H1 (cell line): ENCODE measurements around the gene AOAH. TPM values are rescaled to one million over a fixed set of nuclear protein-coding genes. Genes with fewer than 3 reads are reported as not detected.

Source experiments
- CTCF ChIA-PET: fragments of 300-600 bp; sonication (Branson Sonifier 250); formaldehyde crosslinking; loops from one replicate; lab custom pipeline; 2021; ENCODE audit not compliant: partially characterized antibody; lab: Charles Lee
- POLR2A ChIA-PET: fragments of 300-600 bp; sonication (Branson Sonifier 250); formaldehyde crosslinking; loops from one replicate; lab custom pipeline; 2021; ENCODE audit warnings: inconsistent platforms; ENCODE audit not compliant: partially characterized antibody; lab: Charles Lee
- DNase-seq, 2 experiments: peaks; one replicate each; pipeline versions ENCODE4 v3.0.0 to v3.0.0-alpha.2; 2010 to 2022; ENCODE audit warnings: low spot score in 2 of 2, low read depth in 1 of 2, mixed read lengths in 1 of 2
- FAIRE-seq: peaks from 2 replicates; lab custom pipeline; 2011; peaks lifted over from hg19 to GRCh38; lab: Jason Lieb, UNC
- H2AFZ ChIP-seq: 2 replicates; pipeline ENCODE4 v1.8.1; 2012; ENCODE audit warnings: low read length, inconsistent platforms
- H2AK5ac ChIP-seq: 2 replicates; pipeline ENCODE4 v1.6.1; 2013; ENCODE audit warnings: low read depth, low read length
- H2BK120ac ChIP-seq: replicated peaks from 2 replicates; pipeline ENCODE3; 2013; ENCODE audit warnings: low read depth, low read length, inconsistent platforms
- H2BK12ac ChIP-seq: 2 replicates; pipeline ENCODE4 v1.6.1; 2013; ENCODE audit warnings: low read depth, low read length
- H2BK15ac ChIP-seq: 2 replicates; pipeline ENCODE4 v1.6.1; 2013; ENCODE audit warnings: low read length
- H2BK20ac ChIP-seq: 2 replicates; pipeline ENCODE4 v1.6.1; 2013; ENCODE audit warnings: low read length
- H2BK5ac ChIP-seq: 2 replicates; pipeline ENCODE4 v1.6.1; 2013; ENCODE audit warnings: low read depth, low read length
- H3K14ac ChIP-seq: 2 replicates; pipeline ENCODE4 v1.6.1; 2013; ENCODE audit warnings: inconsistent platforms; ENCODE audit not compliant: insufficient read length
- H3K18ac ChIP-seq: 2 replicates; pipeline ENCODE4 v1.6.1; 2013; ENCODE audit warnings: low read length; ENCODE audit errors: extremely low read depth
- H3K23ac ChIP-seq: 2 replicates; pipeline ENCODE4 v1.6.1; 2013; ENCODE audit warnings: inconsistent platforms; ENCODE audit not compliant: insufficient read length
- H3K23me2 ChIP-seq: 2 replicates; pipeline ENCODE4 v1.6.1; 2013; ENCODE audit warnings: low read depth, low read length
- H3K27ac ChIP-seq: 2 replicates; pipeline ENCODE4 v1.6.1; 2011; ENCODE audit warnings: low read depth, low read length, inconsistent platforms
- H3K27me3 ChIP-seq, 4 experiments: replicated peaks in 1 of 4; 1 replicate in 1 of 4; 2 replicates in 3 of 4; pipeline versions ENCODE4 v1.6.1 to v1.8.1; 2011 to 2013; ENCODE audit warnings: low read length in 3 of 4, mild to moderate bottlenecking in 3 of 4, inconsistent platforms in 2 of 4, mixed read lengths in 2 of 4, moderate library complexity in 1 of 4; ENCODE audit not compliant: control insufficient read depth in 3 of 4, insufficient read depth in 3 of 4; ENCODE audit errors: extremely low read depth in 1 of 4
- H3K36me3 ChIP-seq, 4 experiments: 2 replicates each; pipeline versions ENCODE4 v1.6.1 to v1.8.1; 2011 to 2013; ENCODE audit warnings: mild to moderate bottlenecking in 4 of 4, low read length in 3 of 4, moderate library complexity in 2 of 4, control low read depth in 1 of 4, inconsistent platforms in 1 of 4; ENCODE audit not compliant: insufficient read depth in 4 of 4, control insufficient read depth in 2 of 4
- H3K4ac ChIP-seq: replicated peaks from 2 replicates; pipeline ENCODE3; 2013; ENCODE audit warnings: low read length, low read depth, mixed read lengths, inconsistent platforms; ENCODE audit not compliant: insufficient read length
- H3K4me1 ChIP-seq, 4 experiments: replicated peaks in 1 of 4; 1 replicate in 1 of 4; 2 replicates in 3 of 4; pipeline versions ENCODE4 v1.6.1 to v1.8.1; 2011 to 2013; ENCODE audit warnings: low read length in 3 of 4, inconsistent platforms in 2 of 4, mixed read lengths in 1 of 4; ENCODE audit not compliant: insufficient read depth in 4 of 4, control insufficient read depth in 3 of 4
- H3K4me2 ChIP-seq, 2 experiments: 2 replicates each; pipeline versions ENCODE4 v1.6.1 to v1.8.1; 2011 to 2013; ENCODE audit warnings: low read depth in 2 of 2, low read length in 2 of 2, control low read depth in 1 of 2, inconsistent platforms in 1 of 2, mild to moderate bottlenecking in 1 of 2; ENCODE audit not compliant: insufficient read depth in 1 of 2
- H3K4me3 ChIP-seq, 4 experiments: fragments of 200-600, 300-600 bp in 1 of 4; sonication (generic), shearing (Covaris generic), sonication (Bioruptor Twin) in 1 of 4; 2 replicates each; pipeline versions ENCODE4 v1.5.1 to v1.8.1; 2011 to 2016; ENCODE audit warnings: low read length in 4 of 4, low read depth in 3 of 4, control low read depth in 2 of 4, inconsistent platforms in 2 of 4, mild to moderate bottlenecking in 2 of 4, mixed read lengths in 1 of 4, moderate library complexity in 1 of 4; ENCODE audit not compliant: insufficient read depth in 2 of 4; ENCODE audit errors: extremely low read depth in 1 of 4
- H3K56ac ChIP-seq: replicated peaks from 2 replicates; pipeline ENCODE3; 2013; ENCODE audit warnings: low read depth, mild to moderate bottlenecking, mixed read lengths, low read length, inconsistent platforms; ENCODE audit not compliant: insufficient read length
- H3K79me1 ChIP-seq: 2 replicates; pipeline ENCODE4 v1.6.1; 2013; ENCODE audit warnings: low read depth, low read length, control low read depth
- H3K79me2 ChIP-seq, 2 experiments: 2 replicates each; pipeline versions ENCODE4 v1.6.1 to v1.8.1; 2012 to 2013; ENCODE audit warnings: low read length in 2 of 2, mild to moderate bottlenecking in 2 of 2, inconsistent platforms in 1 of 2; ENCODE audit not compliant: insufficient read depth in 2 of 2, control insufficient read depth in 1 of 2
- H3K9ac ChIP-seq, 4 experiments: replicated peaks in 1 of 4; 1 replicate in 1 of 4; 2 replicates in 3 of 4; pipeline versions ENCODE4 v1.6.1 to v1.8.1; 2011 to 2013; ENCODE audit warnings: low read depth in 3 of 4, low read length in 3 of 4, control low read depth in 2 of 4, mild to moderate bottlenecking in 2 of 4, moderate library complexity in 2 of 4, inconsistent platforms in 1 of 4; ENCODE audit errors: extremely low read depth in 1 of 4
- H3K9me3 ChIP-seq, 2 experiments: 2 replicates each; pipeline versions ENCODE4 v1.6.1 to v1.8.1; 2012 to 2013; ENCODE audit warnings: mild to moderate bottlenecking in 2 of 2, moderate library complexity in 2 of 2, control low read depth in 1 of 2, inconsistent platforms in 1 of 2, low read depth in 1 of 2, low read length in 1 of 2, mixed read lengths in 1 of 2; ENCODE audit not compliant: insufficient read depth in 2 of 2
- H4K20me1 ChIP-seq, 2 experiments: replicated peaks in 1 of 2; 2 replicates each; pipeline versions ENCODE3 to v1.8.1; 2011 to 2013; ENCODE audit warnings: inconsistent platforms in 2 of 2, low read length in 2 of 2, mild to moderate bottlenecking in 1 of 2; ENCODE audit not compliant: insufficient read depth in 2 of 2, control insufficient read depth in 1 of 2
- H4K5ac ChIP-seq: 2 replicates; pipeline ENCODE4 v1.6.1; 2013; ENCODE audit warnings: low read length, low read depth, mixed read lengths, inconsistent platforms; ENCODE audit not compliant: insufficient read length
- H4K8ac ChIP-seq: 2 replicates; pipeline ENCODE4 v1.8.0; 2013; ENCODE audit warnings: mild to moderate bottlenecking, moderate library complexity, low read length, inconsistent platforms; ENCODE audit not compliant: insufficient read depth; ENCODE audit errors: extremely low read depth
- H4K91ac ChIP-seq: replicated peaks from 2 replicates; pipeline ENCODE3; 2013; ENCODE audit warnings: low read length, mixed read lengths, inconsistent platforms; ENCODE audit not compliant: insufficient read length
- BACH1 ChIP-seq: IDR thresholded peaks from 2 replicates; pipeline ENCODE4 v1.6.1; 2012; ENCODE audit warnings: low read length, improper control_type of control experiment
- FOSL1 ChIP-seq: IDR thresholded peaks from 2 replicates; pipeline ENCODE4 v1.6.1; 2011; ENCODE audit warnings: mild to moderate bottlenecking, low read depth, low read length, moderate library complexity; ENCODE audit not compliant: insufficient read depth
- JUN ChIP-seq: IDR thresholded peaks from 2 replicates; pipeline ENCODE4 v1.6.1; 2011; ENCODE audit warnings: low read depth, mild to moderate bottlenecking, improper control_type of control experiment, low read length
- JUND ChIP-seq: IDR thresholded peaks from 2 replicates; pipeline ENCODE4 v1.6.1; 2011; ENCODE audit warnings: mild to moderate bottlenecking, improper control_type of control experiment, low read length
- MAFK ChIP-seq: IDR thresholded peaks from 2 replicates; pipeline ENCODE4 v1.6.1; 2012; ENCODE audit warnings: low read depth, mild to moderate bottlenecking, improper control_type of control experiment, low read length
- POLR2AphosphoS5 ChIP-seq: IDR thresholded peaks from 2 replicates; pipeline ENCODE4 v1.6.1; 2011; ENCODE audit warnings: low read depth, low read length
- RNF2 ChIP-seq: fragments of 200-900, 300-1000 bp; sonication (generic); IDR thresholded peaks from 2 replicates; pipeline ENCODE4 v1.7.1; 2016; ENCODE audit warnings: borderline replicate concordance, low read depth, mild to moderate bottlenecking, antibody characterized with exemption, low read length; ENCODE audit not compliant: poor library complexity, severe bottlenecking; ENCODE audit errors: missing control alignments
- SIN3A ChIP-seq, 2 experiments: IDR thresholded peaks in 1 of 2; conservative IDR thresholded peaks in 1 of 2; 2 replicates each; pipeline ENCODE4 v1.6.1; 2011 to 2012; ENCODE audit warnings: low read length in 2 of 2, improper control_type of control experiment in 1 of 2, low read depth in 1 of 2, mild to moderate bottlenecking in 1 of 2
- ZNF274 ChIP-seq: IDR thresholded peaks from 2 replicates; pipeline ENCODE4 v1.7.0; 2012; ENCODE audit warnings: low read length, borderline replicate concordance; ENCODE audit errors: extremely low read depth
- WGBS, 2 experiments: shearing (Covaris generic) in 1 of 2; methylation state at CpG; one replicate each; pipeline versions ENCODE4 v1.1.6 to v1.1.7; 2013 to 2015; ENCODE audit warnings: low lambda C conversion rate in 2 of 2, mixed read lengths in 2 of 2, inconsistent platforms in 1 of 2, low coverage in 1 of 2, missing lambda C conversion rate in 1 of 2; ENCODE audit not compliant: insufficient replicate concordance in 2 of 2, insufficient coverage in 1 of 2, insufficient read length in 1 of 2; ENCODE audit errors: extremely low coverage in 1 of 2, missing lambda C conversion rate in 1 of 2; 5-methylcytosine and 5-hydroxymethylcytosine counted together
- polyA plus RNA-seq, 7 experiments: library from polyadenylated mRNA; depleted of rRNA in 3 of 7; stranded (reverse) in 5 of 7; unstranded in 2 of 7; fragments of >200 nt in 5 of 7; fragments of 200-250 nt in 2 of 7; gene quantifications; 1 replicate in 5 of 7; 2 replicates in 1 of 7; 4 replicates in 1 of 7; pipeline versions ENCODE4 v1.2.1 to v1.2.3, GENCODE V29; 2011 to 2013; ENCODE audit warnings: missing spikeins in 2 of 7, mixed read lengths in 2 of 7
- total RNA-seq: library from RNA; stranded (reverse); fragmentation: NEBNext Ultra II Directional; extraction: Animal tissue kit (Norgen Biotek cat#: 25700); gene quantifications from 2 replicates; pipeline ENCODE4 v1.2.1, GENCODE V29; 2021
- TF ChIP-seq, protein P1 (sequence below), 3 experiments: IDR thresholded peaks; 1 replicate in 2 of 3; 2 replicates in 1 of 3; pipeline versions ENCODE4 v1.5.1 to v1.6.1; 2011; ENCODE audit warnings: low read length in 3 of 3, mild to moderate bottlenecking in 3 of 3, inconsistent platforms in 2 of 3, low read depth in 1 of 3, moderate library complexity in 1 of 3; ENCODE audit not compliant: insufficient read depth in 1 of 3; ENCODE audit errors: control extremely low read depth in 1 of 3

The AOAH gene
- total and polyA plus RNA-seq, 2 of the 8 experiments (the other 6 are each of a cell fraction or from before 2014, with no cell fraction given) = 0.08 TPM; not detected in 1

GRCh38 chr7:36513393-36513792 lies 210.9 kb downstream of the AOAH start:
- no peak for DNase-seq
- H4K5ac ChIP-seq = no peak overlapping the region
- no peaks in the 10 kb centered on the region for H3K27me3 ChIP-seq
- no peak overlapping the region for H2BK5ac ChIP-seq
- no peak overlapping the region for H3K4me2 ChIP-seq
- no peak for FAIRE-seq
- no peak overlapping the region for H2BK120ac ChIP-seq
- H3K4me1 ChIP-seq = 0 out of 7 replicates have a peak, but pooled peaks cover 0 to 4% (median 0%) of the 10 kb centered on the region in 4 experiments
- H3K14ac ChIP-seq = no peak overlapping the region
- no peak overlapping the region for H2AFZ ChIP-seq
- no peak overlapping the region for H3K56ac ChIP-seq
- no peaks in the 10 kb centered on the region; a peak in 1 of 4 replicates for H3K9me3 ChIP-seq
- no peak overlapping the region for H3K23ac ChIP-seq
- H2BK20ac ChIP-seq = no peak overlapping the region
- no peak overlapping the region; the same call in 1 of the 2 replicates for H4K8ac ChIP-seq
- H3K27ac ChIP-seq = no peak overlapping the region
- no peaks in the 10 kb centered on the region for H3K79me2 ChIP-seq
- H2AK5ac ChIP-seq = no peak overlapping the region
- ChIA-PET CTCF (interaction anchor here (1.9 kb wide), 2 partner anchors 10 to 158 kb away, joined by 5 read pairs; no protein-coding TSS in a partner anchor), POLR2A (no interaction called here)
- H3K79me1 ChIP-seq = no peaks in the 10 kb centered on the region
- no peak overlapping the region for H2BK12ac ChIP-seq
- no peak overlapping the region for H3K9ac ChIP-seq
- no peak overlapping the region for H4K91ac ChIP-seq
- 87% methylated on average over 10 of the region's 10 CpGs; no CpG with 5 or more reads in 1 of the 2 experiments for WGBS, 2 experiments
- H3K23me2 ChIP-seq = peaks cover 14% of the 10 kb centered on the region; the same call in 1 of the 2 replicates
- no peaks in the 10 kb centered on the region for H3K36me3 ChIP-seq
- H2BK15ac ChIP-seq = no peak overlapping the region
- no peak overlapping the region for H3K4me3 ChIP-seq
- peaks cover 0 to 4% of the 10 kb centered on the region in 2 experiments for H4K20me1 ChIP-seq
- H3K4ac ChIP-seq = no peak overlapping the region
- no peak overlapping the region for H3K18ac ChIP-seq
- TF ChIP-seq JUND (no peak), JUN (no peak), MAFK (no peak), FOSL1 (no peak), RNF2 (no peak), BACH1 (no peak), SIN3A (conservative IDR thresholded peaks at IDR 0.05 in 1 of 2, IDR thresholded peaks at IDR 0.05 in 1 of 2; ENCODE audit: low read depth in 1 of 2, low read length in 2 of 2) (no peak), POLR2AphosphoS5 (no peak), ZNF274 (no peak)
- TF ChIP-seq, protein P1, sequence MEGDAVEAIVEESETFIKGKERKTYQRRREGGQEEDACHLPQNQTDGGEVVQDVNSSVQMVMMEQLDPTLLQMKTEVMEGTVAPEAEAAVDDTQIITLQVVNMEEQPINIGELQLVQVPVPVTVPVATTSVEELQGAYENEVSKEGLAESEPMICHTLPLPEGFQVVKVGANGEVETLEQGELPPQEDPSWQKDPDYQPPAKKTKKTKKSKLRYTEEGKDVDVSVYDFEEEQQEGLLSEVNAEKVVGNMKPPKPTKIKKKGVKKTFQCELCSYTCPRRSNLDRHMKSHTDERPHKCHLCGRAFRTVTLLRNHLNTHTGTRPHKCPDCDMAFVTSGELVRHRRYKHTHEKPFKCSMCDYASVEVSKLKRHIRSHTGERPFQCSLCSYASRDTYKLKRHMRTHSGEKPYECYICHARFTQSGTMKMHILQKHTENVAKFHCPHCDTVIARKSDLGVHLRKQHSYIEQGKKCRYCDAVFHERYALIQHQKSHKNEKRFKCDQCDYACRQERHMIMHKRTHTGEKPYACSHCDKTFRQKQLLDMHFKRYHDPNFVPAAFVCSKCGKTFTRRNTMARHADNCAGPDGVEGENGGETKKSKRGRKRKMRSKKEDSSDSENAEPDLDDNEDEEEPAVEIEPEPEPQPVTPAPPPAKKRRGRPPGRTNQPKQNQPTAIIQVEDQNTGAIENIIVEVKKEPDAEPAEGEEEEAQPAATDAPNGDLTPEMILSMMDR (IDR thresholded peaks at IDR 0.05; ENCODE audit: control extremely low read depth in 1 of 3, insufficient read depth in 1 of 3, low read depth in 1 of 3, low read length in 3 of 3) = no peak
